KMS-11 (cell line): Measurements from ENCODE around the gene CREB3L2.

Experiments used
- H2AFZ ChIP-seq: fragments of 200-600 bp; sonication (generic); 2 replicates; pipeline ENCODE4 v1.6.1; 2016; ENCODE audit warnings: antibody characterized with exemption, mixed run types, low read depth
- H3K27ac ChIP-seq: fragments of 200-600 bp; sonication (generic); 2 replicates; pipeline ENCODE4 v1.6.1; 2016; ENCODE audit warnings: mild to moderate bottlenecking, mixed run types
- H3K27me3 ChIP-seq: fragments of 200-600 bp; sonication (generic); 2 replicates; pipeline ENCODE4 v1.6.1; 2017; ENCODE audit warnings: mild to moderate bottlenecking, low read depth, mixed run types, moderate library complexity; ENCODE audit not compliant: insufficient read depth
- H3K36me3 ChIP-seq: fragments of 200-600 bp; sonication (generic); 2 replicates; pipeline ENCODE4 v1.6.1; 2017; ENCODE audit warnings: mild to moderate bottlenecking, mixed run types; ENCODE audit not compliant: insufficient read depth
- H3K4me1 ChIP-seq: fragments of 200-600 bp; sonication (generic); 2 replicates; pipeline ENCODE4 v1.6.1; 2016; ENCODE audit warnings: mild to moderate bottlenecking, low read depth, mixed run types; ENCODE audit not compliant: poor library complexity, severe bottlenecking
- H3K4me2 ChIP-seq: fragments of 200-600 bp; sonication (generic); 2 replicates; pipeline ENCODE4 v1.7.0; 2016; ENCODE audit warnings: mild to moderate bottlenecking, mixed run types
- H3K4me3 ChIP-seq: fragments of 200-600 bp; sonication (generic); IDR thresholded peaks from 2 replicates; pipeline ENCODE4 v1.6.1; 2017; ENCODE audit warnings: low read depth, low read length, mixed read lengths; ENCODE audit not compliant: insufficient read depth
- H3K79me2 ChIP-seq: fragments of 200-600 bp; sonication (generic); 2 replicates; pipeline ENCODE4 v1.6.1; 2016; ENCODE audit warnings: low read depth, mixed run types; ENCODE audit not compliant: insufficient read depth
- H3K9ac ChIP-seq: fragments of 200-600 bp; sonication (generic); 2 replicates; pipeline ENCODE4 v1.6.1; 2016; ENCODE audit warnings: mild to moderate bottlenecking, mixed run types
- H4K20me1 ChIP-seq: fragments of 200-600 bp; sonication (generic); 2 replicates; pipeline ENCODE4 v1.6.1; 2016; ENCODE audit warnings: mild to moderate bottlenecking, mixed run types; ENCODE audit not compliant: insufficient read depth
- TF ChIP-seq, protein P1 (sequence below): fragments of 200-600 bp; sonication (generic); conservative IDR thresholded peaks from 2 replicates; pipeline ENCODE4 v1.6.1; 2017; ENCODE audit warnings: low read depth, mild to moderate bottlenecking, antibody characterized with exemption, low read length, moderate library complexity, mixed read lengths

CREB3L2 gene

DNA sequence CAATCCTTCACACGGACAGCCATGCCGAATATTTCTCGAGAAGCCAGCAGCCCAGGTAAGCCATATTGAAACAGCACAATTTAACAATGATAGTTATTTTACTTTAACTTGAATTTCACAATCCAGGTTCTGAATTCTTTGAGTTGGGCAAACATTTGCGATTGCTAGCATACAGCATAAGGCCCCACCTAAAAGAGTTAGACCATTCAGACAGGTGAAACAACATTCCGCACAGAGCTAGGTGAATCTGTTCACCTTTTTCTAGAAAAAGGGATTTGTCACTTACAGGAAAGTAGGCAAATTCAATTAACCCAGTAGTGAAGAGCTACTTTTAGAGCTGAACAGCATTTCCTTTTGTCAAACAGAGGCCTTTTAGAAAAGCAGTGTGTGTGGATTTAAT is 45.3 kb downstream of the CREB3L2 start:
- TF ChIP-seq, protein P1, sequence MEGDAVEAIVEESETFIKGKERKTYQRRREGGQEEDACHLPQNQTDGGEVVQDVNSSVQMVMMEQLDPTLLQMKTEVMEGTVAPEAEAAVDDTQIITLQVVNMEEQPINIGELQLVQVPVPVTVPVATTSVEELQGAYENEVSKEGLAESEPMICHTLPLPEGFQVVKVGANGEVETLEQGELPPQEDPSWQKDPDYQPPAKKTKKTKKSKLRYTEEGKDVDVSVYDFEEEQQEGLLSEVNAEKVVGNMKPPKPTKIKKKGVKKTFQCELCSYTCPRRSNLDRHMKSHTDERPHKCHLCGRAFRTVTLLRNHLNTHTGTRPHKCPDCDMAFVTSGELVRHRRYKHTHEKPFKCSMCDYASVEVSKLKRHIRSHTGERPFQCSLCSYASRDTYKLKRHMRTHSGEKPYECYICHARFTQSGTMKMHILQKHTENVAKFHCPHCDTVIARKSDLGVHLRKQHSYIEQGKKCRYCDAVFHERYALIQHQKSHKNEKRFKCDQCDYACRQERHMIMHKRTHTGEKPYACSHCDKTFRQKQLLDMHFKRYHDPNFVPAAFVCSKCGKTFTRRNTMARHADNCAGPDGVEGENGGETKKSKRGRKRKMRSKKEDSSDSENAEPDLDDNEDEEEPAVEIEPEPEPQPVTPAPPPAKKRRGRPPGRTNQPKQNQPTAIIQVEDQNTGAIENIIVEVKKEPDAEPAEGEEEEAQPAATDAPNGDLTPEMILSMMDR = no peak
- no peaks in the 10 kb centered on the region for H3K36me3 ChIP-seq
- peaks cover 6% of the 10 kb centered on the region; the same call in 1 of the 2 replicates for H3K79me2 ChIP-seq
- H3K4me2 ChIP-seq = no peak overlapping the region
- no peak overlapping the region for H3K27ac ChIP-seq
- H2AFZ ChIP-seq = no peak overlapping the region
- H4K20me1 ChIP-seq = no peaks in the 10 kb centered on the region
- no peaks in the 10 kb centered on the region for H3K27me3 ChIP-seq
- no peak overlapping the region for H3K9ac ChIP-seq
- H3K4me3 ChIP-seq = no peak overlapping the region
- H3K4me1 ChIP-seq = peaks cover 31% of the 10 kb centered on the region

- no peak overlapping the region for H3K4me2 ChIP-seq
- no peaks in the 10 kb centered on the region for H4K20me1 ChIP-seq
- H3K9ac ChIP-seq = no peak overlapping the region
- TF ChIP-seq, protein P1 = no peak
- H3K79me2 ChIP-seq = peaks cover 6% of the 10 kb centered on the region; the same call in 1 of the 2 replicates
- peaks cover 27% of the 10 kb centered on the region for H3K4me1 ChIP-seq
- no peaks in the 10 kb centered on the region for H3K27me3 ChIP-seq
- no peak overlapping the region for H3K27ac ChIP-seq
- H3K4me3 ChIP-seq = no peak overlapping the region
- no peaks in the 10 kb centered on the region for H3K36me3 ChIP-seq
- no peak overlapping the region for H2AFZ ChIP-seq
Measured at GRCh38 chr7:137956183-137956582, 45.7 kb downstream of the CREB3L2 start.

DNA sequence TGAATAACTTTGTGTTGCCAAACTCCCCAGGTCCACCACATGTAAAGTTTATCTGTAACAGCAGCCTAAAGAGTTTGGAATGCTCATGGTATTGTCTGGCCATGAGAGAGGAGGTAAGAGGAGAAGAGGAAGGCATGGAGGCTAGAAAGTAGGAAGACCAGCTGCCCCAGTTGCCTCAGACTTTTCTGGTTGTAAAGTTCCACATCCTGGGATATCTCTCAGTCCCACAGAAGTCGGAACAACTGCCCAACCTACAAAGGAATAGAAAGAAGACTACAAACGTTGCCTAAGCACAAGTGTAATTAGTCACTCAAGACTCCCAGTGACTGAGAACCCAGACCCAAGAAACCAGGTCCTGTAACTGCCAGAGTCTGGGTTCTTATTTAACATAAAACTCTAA is 47.3 kb downstream of the CREB3L2 start:
- H3K27ac ChIP-seq = no peak overlapping the region
- no peaks in the 10 kb centered on the region for H3K36me3 ChIP-seq
- no peaks in the 10 kb centered on the region for H4K20me1 ChIP-seq
- H2AFZ ChIP-seq = no peak overlapping the region
- H3K4me1 ChIP-seq = peaks cover 13% of the 10 kb centered on the region
- no peak overlapping the region for H3K9ac ChIP-seq
- H3K79me2 ChIP-seq = peaks cover 15% of the 10 kb centered on the region; the same call in 1 of the 2 replicates
- TF ChIP-seq, protein P1 = no peak
- no peak overlapping the region for H3K4me3 ChIP-seq
- no peak overlapping the region for H3K4me2 ChIP-seq
- no peaks in the 10 kb centered on the region for H3K27me3 ChIP-seq

- Histone ChIP-seq H3K9ac (no peak overlapping the region), H3K27me3 (no peaks in the 10 kb centered on the region), H3K4me1 (peaks cover 5% of the 10 kb centered on the region), H3K36me3 (no peaks in the 10 kb centered on the region), H3K79me2 (peaks cover 15% of the 10 kb centered on the region; the same call in 1 of the 2 replicates), H3K4me2 (no peak overlapping the region), H2AFZ (no peak overlapping the region), H3K4me3 (no peak overlapping the region), H4K20me1 (no peaks in the 10 kb centered on the region), H3K27ac (no peak overlapping the region)
- TF ChIP-seq, protein P1 = no peak
Measured at GRCh38 chr7:137953665-137954470, 48.0 kb downstream of the CREB3L2 start.
